HG02870 (cell line): ENCODE measurements around the gene NOS1AP.

Experiments
- ATAC-seq: cut with Tn5 transposase; IDR thresholded peaks from one replicate; pipeline ENCODE4 v1.9.1; 2021; ENCODE audit warnings: mild to moderate bottlenecking, moderate library complexity; ENCODE audit not compliant: unreplicated experiment

The NOS1AP gene

GRCh38 chr1:162136760-162137159 is 67.3 kb downstream of the NOS1AP start:
- ATAC-seq: no peak

DNA sequence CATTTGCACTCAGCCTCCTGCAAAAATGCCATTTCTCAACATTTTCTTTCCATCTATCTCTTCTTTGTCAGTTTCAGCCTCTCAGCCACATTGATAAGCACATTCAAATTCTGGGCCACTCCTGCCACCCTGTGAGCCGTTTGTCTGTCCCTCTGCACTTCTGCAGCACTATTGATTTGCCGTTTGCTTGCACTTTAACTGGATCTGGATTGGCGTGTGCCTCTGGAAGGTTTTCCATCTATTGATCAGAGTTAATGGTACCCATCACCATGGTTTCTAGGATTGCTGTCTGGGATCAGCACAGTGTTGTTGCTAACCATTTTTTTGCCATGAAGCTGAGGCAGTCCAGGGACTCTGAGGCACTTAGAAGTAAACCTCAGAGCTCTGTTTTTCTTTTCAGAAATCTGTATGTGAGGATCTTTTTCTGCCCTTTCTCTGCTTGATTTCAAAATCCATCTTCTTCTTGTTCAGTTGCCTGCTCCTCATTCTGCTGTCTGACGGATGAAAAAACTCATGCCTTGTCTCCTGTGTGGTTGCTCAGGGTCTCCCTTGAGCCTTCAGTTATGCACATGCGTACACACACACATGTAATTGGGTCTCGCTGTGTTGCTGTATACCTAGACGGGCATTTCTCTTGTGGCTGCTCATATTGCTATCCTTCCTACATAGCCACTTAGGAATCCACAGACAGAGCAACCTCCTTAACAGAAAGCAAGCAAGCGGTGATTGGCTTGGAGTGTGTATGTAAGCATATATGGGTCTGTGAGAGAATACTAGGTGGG is 67.9 kb downstream of the NOS1AP start:
- ATAC-seq: no peak

DNA sequence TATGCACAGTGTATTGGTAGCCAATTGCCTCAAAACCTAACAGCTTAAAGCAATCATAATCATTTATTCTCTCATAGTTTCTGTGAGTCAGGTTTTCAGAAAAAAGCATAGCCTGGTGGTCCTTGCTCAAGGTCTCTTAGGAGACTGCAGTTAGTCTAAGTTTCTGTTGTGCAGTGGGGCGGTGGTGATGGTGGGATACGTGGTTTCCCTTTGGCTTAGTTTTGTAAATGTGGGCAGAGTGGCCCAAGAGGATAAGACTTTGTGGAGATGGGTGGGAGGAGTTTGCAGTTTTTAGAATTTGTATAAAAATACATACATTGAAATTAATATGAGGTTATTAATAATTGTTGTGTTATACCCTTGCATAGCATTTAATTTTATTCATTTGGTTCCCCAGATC is 68.6 kb downstream of the NOS1AP start:
- no peak for ATAC-seq

DNA sequence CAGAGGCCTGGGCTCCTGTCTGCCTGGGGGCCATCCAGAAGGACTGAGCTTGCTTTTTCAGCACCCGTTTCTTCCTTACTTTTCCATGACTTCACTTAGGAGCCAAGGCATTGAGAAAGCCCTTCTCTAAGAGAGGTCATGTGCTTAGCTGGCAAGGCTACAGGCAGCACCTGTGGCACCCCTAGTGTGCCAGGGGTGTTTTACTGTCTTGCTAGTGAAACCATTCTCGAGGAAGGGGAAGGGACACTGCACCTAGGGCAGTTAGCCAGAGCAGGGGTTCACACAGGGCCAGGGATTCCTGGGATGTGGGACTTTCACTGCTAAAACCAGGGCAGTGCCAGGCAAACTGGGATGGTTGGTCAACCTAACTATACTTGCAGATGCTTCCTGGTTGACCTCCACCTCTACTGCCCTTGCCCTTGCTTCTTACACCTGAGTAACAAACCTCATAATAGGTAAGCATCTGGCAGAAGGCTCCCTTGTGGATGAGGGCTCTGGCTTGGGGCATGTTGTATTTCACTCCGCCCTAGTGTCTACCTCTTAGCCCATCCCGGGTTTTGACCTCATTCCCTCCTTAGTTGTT is 69.2 kb downstream of the NOS1AP start:
- ATAC-seq: no peak

DNA sequence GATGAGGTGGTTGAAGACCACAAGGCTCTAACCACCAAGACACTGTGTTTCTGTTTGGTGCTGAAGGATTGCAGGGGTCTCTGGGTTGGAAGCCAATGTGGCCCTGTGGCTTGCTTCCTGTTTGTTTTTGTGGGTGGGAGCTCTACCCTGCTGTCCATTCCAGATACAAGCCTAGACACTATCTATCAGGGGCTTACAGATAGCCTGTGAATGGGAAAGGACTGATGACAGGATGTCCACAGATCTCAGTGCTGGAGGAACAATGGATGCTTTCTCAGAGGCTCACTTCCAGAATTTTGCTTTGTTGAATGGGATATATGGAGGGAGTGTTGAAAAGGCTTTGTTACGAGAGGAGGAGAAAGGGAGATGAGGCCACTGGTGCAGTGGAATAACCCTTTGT is 69.7 kb downstream of the NOS1AP start:
- ATAC-seq: no peak

- no peak for ATAC-seq
Measured at GRCh38 chr1:162141281-162142054, 72.0 kb downstream of the NOS1AP start.

DNA sequence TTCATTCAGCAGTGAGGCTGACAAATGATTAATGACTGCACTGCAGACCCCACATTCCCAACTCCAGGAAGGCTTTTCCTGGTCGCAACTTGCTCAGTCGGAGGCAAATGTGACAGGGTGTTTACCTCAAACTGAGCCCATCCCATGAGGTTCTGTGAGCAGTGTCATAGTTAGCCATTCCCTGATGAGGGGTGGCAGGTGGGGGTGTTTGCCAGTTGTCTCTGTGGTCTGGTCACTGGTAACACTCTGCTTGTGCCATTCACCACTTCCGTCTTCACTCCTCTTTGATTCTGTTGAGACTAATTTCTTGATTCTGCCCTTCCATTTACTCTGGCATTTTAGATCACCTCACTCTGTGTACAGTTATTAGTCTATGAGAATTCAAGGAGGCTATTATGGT is 73.5 kb downstream of the NOS1AP start:
- no peak for ATAC-seq

GRCh38 chr1:162144268-162144667 is 74.8 kb downstream of the NOS1AP start:
- ATAC-seq: no peak

- no peak for ATAC-seq
Measured at GRCh38 chr1:162144853-162145252, 75.4 kb downstream of the NOS1AP start.

DNA sequence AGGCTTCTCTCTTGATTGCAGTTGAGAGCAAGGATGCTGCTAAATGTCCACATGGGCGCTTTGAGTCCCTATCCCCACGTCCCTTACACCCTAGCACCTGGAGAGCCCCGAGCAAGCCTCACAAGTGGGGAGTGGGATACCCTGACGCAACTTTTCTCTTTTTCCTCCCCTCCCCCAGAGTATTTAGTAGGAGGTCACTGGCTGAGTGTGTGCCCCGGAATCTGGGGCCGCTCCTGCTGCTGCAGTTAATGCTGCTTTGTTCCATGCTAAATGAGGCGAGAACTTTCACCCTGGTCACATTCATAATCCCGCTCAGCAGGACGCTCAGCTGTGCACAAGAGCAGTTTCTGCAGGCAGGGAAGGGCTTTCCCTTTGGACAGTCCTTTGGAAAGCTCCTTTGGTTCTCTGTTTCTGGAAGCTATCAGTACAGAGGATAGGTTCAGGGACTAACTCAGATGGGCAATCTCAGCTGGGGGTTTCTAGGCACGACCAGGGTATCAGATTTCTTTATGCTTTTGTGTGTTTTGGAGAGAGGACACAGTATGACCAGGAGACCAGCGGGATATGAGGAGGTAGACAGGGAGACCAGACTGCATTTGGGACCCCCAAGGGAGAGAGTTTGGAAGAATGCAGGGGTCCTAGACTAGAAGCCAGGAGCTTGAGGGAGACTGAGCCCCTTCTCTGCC is 75.9 kb downstream of the NOS1AP start:
- ATAC-seq: no peak

- ATAC-seq: no peak
Measured at GRCh38 chr1:162145966-162146696, 76.6 kb downstream of the NOS1AP start.

GRCh38 chr1:162147760-162148159 is 78.3 kb downstream of the NOS1AP start:
- no peak for ATAC-seq

- ATAC-seq: no peak
Measured at GRCh38 chr1:162150112-162150511, 80.6 kb downstream of the NOS1AP start.

DNA sequence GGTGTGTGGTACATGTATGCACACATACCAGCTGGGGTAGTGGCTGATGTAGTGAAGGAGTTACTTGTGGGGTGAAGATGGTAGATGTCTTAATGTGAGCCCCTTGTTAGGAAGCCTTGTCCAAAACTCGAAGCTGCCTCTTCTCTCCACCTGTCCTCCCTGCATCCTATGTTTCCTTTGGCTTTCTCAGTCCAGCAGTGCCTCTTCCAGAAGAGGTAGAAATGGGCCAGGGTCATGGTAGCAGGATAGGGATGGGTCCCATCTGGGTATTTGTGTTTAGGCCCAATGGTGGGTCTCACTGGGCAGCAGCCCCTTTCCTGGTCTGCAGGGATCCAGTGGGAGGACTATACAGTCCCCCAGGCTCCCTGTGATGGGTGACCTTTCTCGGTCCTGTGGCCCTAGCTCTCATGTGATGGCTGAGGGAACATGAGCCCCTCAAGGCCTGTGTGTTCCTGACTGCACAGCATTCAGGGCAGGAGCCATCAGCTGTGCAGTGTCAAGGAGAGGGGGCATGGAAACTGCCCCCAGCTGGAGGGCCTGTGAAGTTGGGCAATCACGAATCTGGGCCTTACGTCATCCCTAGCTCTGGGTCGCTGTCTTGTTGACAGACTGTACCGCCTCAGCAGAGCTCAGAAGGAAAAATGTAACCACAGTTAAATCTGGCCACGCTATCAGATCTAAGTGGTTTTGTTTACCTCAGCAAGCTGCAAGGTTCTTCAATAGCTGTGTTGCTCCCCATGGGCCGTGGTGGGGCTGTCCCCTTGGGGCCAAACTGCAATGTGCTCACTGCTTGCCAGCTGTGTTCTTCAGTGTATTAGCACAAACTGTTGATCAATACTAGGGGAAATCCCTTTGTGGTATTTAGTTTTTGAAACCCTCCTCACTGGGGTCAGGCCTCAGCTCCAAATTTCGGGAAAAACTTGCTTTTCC is 82.7 kb downstream of the NOS1AP start:
- peak; percentile 70 for ATAC-seq

- ATAC-seq: no peak
Measured at GRCh38 chr1:162153374-162153773, 83.9 kb downstream of the NOS1AP start.

- ATAC-seq: no peak
Measured at GRCh38 chr1:162157469-162157868, 88.0 kb downstream of the NOS1AP start.

DNA sequence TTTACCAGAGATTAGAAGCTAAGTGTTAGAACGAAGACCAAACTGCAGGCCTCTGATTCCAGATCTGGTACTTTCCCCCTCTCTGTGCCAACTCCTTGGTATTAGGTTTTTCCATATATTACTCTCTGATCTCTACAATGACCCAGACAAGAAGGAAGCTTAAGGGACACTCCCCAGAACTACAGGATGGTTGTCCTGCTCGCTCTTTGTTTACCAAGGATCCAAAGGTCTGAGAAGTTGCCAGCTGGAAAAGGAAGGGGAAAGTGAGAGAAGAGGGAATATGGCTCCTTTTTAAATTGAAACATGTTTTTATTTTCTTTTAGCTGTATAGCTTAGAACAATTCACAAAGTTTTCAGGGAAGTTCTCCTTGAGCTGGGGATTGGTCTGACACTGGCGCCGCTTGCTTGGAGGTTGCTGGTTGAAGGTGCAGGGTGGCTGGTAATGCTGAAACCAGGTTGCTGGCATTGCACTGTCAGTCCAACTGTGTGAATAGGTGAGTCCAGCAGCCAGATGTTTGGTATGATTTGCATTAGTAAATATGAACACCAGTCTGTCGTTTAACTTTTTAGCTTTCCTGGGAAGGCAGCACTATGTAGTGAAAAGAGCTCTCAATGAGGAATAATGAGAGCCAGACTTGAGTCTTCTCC is 89.3 kb downstream of the NOS1AP start:
- no peak for ATAC-seq

DNA sequence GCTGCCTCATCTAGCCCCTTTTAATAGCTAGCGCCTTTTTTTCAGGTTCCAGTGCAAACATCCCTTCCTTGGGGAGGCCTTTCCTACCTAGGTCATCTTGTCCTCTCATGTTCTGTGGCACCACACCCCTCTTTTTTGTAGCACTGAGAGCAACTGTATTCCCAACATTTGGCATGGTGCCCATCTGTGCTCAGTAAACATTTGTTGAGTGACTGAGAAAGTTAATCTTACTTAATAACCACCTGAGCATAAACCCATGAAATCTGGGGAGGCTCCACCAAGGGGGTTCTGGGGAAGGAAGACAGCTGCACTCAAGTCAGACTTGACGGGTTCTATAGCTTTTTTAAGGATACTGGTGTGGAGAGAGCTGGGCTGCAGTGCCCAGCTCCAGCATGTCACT is 90.0 kb downstream of the NOS1AP start:
- no peak for ATAC-seq

DNA sequence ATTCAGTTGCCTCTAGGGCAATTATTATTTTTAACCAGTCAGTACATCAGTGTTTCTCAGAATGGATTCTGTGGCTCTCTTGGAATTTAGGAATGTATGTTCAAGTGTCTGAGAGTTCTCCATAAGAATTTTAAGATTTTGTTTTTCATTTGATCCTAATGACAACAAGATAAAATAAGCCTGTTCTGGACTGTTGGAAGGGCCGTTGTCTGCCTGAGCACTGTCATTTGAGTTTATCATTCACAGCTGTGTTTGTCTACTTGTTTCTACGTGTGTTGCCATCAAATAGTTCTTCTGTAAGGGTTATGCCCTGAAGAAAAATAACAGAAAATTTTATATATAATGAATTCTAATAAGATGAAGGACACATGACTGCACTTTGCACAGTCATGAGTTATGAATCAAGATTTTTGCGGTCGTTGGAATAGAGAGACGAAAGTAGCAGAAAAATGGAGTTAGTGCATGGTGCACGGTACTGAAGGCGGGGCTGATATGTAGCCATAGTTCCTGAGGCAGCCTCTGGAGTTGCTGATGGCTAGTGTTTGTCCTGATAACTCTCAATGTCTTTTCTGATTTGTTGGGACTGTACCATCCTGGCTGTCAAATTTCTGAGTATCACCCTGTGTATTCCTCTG is 92.5 kb downstream of the NOS1AP start:
- ATAC-seq: no peak
